ENCODE measurements around the gene PEX1. TPM values are rescaled to one million over a fixed set of nuclear protein-coding genes. Genes with fewer than 3 reads are reported as not detected.
A peak's percentile ranks its signal among the peaks of the same experiment; 100 is the strongest.

PEX1 gene
- total and polyA plus RNA-seq, 2 of the 13 experiments (the other 11 are each of a cell fraction or from before 2014, with no cell fraction given) = 16.6 to 22.4 TPM

DNA sequence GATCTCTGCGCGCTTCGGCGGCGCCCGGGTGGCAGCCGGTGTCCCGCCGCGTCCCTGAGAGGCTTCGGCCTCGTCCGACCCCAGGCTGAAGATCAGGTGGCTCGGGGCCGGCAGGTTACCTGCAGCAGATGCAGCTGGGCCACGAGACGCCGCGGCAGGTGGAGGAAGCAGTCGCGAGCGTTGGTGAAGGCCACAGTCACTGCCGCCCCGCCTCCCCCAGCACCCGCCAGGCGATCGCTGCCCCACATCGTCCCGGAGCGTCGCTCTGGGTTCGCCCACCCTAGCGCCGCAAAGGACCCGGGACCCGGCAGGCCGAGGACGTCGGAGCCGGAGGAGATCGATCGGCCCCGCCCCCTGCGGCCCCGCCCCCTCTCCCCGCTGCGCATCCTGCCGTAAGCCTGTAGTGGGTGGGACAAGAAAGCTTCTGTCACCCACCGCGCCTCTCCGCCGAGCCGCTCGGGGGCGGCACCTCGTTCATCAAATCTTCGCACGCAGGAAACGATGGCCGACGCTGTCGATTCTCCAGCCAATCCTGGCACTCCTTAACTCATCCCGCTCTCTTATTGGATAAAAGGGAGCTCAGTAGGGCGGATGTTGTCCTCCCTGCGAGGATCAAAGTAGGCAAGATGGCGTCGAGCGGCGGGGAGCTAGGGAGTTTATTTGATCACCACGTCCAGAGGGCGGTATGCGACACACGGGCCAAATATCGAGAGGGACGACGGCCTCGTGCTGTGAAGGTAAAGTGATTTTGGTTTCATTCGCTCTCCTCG, at the start of gene PEX1, which contains the start of gene RBM48 (continued):
- peak; percentile 79 for TF ChIP-seq POLR2AphosphoS5 (IDR thresholded peaks at IDR 0.05; ENCODE audit: low read depth, low read length)
- peak; percentile 86; the same call in 1 of the 2 replicates for TF ChIP-seq ZNF564 (CRISPR knock-in tag; IDR thresholded peaks at IDR 0.05)
- TF ChIP-seq, protein P1, sequence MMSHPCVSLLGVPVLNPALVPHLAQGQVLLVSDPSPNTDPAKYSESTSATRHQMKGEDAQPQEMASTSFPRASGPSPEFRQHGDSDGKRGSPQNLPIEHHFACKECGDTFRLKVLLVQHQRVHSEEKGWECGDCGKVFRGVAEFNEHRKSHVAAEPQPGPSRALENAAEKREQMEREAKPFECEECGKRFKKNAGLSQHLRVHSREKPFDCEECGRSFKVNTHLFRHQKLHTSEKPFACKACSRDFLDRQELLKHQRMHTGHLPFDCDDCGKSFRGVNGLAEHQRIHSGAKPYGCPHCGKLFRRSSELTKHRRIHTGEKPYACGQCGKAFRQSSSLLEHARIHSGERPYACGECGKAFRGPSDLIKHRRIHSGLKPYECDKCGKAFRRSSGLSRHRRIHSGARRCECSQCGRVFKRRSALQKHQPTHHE (CRISPR knock-in tag; IDR thresholded peaks at IDR 0.05; ENCODE audit: borderline replicate concordance) = peak; percentile 57; the same call in 1 of the 2 replicates
- peak; percentile 85 for TF ChIP-seq CREM (IDR thresholded peaks at IDR 0.05)
- TF ChIP-seq CREM (CRISPR knock-in tag; IDR thresholded peaks at IDR 0.05) = no peak
- TF ChIP-seq CAMTA2 (CRISPR knock-in tag; IDR thresholded peaks at IDR 0.05; ENCODE audit: borderline replicate concordance) = 0 out of 2 replicates have a peak, but pooled peaks have one; percentile 9
- no peak for TF ChIP-seq NCOA1 (CRISPR knock-in tag; IDR thresholded peaks at IDR 0.05)
- TF ChIP-seq ZNF558 (CRISPR knock-in tag; IDR thresholded peaks at IDR 0.05; ENCODE audit: borderline replicate concordance) = 0 out of 2 replicates have a peak, but pooled peaks have one; percentile 80
- peak; percentile 44; the same call in 1 of the 2 replicates for TF ChIP-seq ERF (CRISPR knock-in tag; IDR thresholded peaks at IDR 0.05)
- TF ChIP-seq ZNF280B (CRISPR knock-in tag; IDR thresholded peaks at IDR 0.05; ENCODE audit: borderline replicate concordance) = no peak
- TF ChIP-seq, protein P2, sequence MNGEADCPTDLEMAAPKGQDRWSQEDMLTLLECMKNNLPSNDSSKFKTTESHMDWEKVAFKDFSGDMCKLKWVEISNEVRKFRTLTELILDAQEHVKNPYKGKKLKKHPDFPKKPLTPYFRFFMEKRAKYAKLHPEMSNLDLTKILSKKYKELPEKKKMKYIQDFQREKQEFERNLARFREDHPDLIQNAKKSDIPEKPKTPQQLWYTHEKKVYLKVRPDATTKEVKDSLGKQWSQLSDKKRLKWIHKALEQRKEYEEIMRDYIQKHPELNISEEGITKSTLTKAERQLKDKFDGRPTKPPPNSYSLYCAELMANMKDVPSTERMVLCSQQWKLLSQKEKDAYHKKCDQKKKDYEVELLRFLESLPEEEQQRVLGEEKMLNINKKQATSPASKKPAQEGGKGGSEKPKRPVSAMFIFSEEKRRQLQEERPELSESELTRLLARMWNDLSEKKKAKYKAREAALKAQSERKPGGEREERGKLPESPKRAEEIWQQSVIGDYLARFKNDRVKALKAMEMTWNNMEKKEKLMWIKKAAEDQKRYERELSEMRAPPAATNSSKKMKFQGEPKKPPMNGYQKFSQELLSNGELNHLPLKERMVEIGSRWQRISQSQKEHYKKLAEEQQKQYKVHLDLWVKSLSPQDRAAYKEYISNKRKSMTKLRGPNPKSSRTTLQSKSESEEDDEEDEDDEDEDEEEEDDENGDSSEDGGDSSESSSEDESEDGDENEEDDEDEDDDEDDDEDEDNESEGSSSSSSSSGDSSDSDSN (CRISPR knock-in tag; IDR thresholded peaks at IDR 0.05) = peak; percentile 93
- TF ChIP-seq GATAD1 (CRISPR knock-in tag; IDR thresholded peaks at IDR 0.05) = peak; percentile 100
- TF ChIP-seq, protein P3, sequence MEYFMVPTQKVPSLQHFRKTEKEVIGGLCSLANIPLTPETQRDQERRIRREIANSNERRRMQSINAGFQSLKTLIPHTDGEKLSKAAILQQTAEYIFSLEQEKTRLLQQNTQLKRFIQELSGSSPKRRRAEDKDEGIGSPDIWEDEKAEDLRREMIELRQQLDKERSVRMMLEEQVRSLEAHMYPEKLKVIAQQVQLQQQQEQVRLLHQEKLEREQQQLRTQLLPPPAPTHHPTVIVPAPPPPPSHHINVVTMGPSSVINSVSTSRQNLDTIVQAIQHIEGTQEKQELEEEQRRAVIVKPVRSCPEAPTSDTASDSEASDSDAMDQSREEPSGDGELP (IDR thresholded peaks at IDR 0.05; ENCODE audit: borderline replicate concordance, low read depth) = no peak; the same call in 1 of the 2 replicates
- TF ChIP-seq RARG (CRISPR knock-in tag; IDR thresholded peaks at IDR 0.05; ENCODE audit: low read depth) = no peak
- peak; percentile 94 for TF ChIP-seq KAT7 (CRISPR knock-in tag; IDR thresholded peaks at IDR 0.05; ENCODE audit: borderline replicate concordance)
- 0 out of 2 replicates have a peak, but pooled peaks have one; percentile 1 for TF ChIP-seq ATF3 (CRISPR knock-in tag; IDR thresholded peaks at IDR 0.05)
- TF ChIP-seq, protein P4, sequence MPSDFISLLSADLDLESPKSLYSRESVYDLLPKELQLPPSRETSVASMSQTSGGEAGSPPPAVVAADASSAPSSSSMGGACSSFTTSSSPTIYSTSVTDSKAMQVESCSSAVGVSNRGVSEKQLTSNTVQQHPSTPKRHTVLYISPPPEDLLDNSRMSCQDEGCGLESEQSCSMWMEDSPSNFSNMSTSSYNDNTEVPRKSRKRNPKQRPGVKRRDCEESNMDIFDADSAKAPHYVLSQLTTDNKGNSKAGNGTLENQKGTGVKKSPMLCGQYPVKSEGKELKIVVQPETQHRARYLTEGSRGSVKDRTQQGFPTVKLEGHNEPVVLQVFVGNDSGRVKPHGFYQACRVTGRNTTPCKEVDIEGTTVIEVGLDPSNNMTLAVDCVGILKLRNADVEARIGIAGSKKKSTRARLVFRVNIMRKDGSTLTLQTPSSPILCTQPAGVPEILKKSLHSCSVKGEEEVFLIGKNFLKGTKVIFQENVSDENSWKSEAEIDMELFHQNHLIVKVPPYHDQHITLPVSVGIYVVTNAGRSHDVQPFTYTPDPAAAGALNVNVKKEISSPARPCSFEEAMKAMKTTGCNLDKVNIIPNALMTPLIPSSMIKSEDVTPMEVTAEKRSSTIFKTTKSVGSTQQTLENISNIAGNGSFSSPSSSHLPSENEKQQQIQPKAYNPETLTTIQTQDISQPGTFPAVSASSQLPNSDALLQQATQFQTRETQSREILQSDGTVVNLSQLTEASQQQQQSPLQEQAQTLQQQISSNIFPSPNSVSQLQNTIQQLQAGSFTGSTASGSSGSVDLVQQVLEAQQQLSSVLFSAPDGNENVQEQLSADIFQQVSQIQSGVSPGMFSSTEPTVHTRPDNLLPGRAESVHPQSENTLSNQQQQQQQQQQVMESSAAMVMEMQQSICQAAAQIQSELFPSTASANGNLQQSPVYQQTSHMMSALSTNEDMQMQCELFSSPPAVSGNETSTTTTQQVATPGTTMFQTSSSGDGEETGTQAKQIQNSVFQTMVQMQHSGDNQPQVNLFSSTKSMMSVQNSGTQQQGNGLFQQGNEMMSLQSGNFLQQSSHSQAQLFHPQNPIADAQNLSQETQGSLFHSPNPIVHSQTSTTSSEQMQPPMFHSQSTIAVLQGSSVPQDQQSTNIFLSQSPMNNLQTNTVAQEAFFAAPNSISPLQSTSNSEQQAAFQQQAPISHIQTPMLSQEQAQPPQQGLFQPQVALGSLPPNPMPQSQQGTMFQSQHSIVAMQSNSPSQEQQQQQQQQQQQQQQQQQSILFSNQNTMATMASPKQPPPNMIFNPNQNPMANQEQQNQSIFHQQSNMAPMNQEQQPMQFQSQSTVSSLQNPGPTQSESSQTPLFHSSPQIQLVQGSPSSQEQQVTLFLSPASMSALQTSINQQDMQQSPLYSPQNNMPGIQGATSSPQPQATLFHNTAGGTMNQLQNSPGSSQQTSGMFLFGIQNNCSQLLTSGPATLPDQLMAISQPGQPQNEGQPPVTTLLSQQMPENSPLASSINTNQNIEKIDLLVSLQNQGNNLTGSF (CRISPR knock-in tag; IDR thresholded peaks at IDR 0.05) = peak; percentile 63; the same call in 1 of the 2 replicates
